Central memory CD8-positive, alpha-beta T cell (primary cell): Measurements from ENCODE around the gene ZSCAN29.
"Not testable (repeated sequence)": the region's sequence is repeated elsewhere in the genome, so short reads cannot be mapped to it uniquely, and the experiment has no call there.

Experiments
- ATAC-seq: fragments of 150-1000 bp; cut with Tn5 transposase; replicated peaks from 2 replicates; pipeline ENCODE4 v1.10.0; 2022; ENCODE audit warnings: mild to moderate bottlenecking, moderate FRiP score, moderate number of reproducible peaks; ENCODE audit not compliant: poor library complexity, severe bottlenecking; ENCODE audit errors: extremely low read depth
- DNase-seq, 2 donors: peaks; one replicate each; pipeline ENCODE4 v3.0.0; 2021; ENCODE audit warnings: low spot score in 2 of 2
- H3K27ac Mint-ChIP-seq: one replicate; pipeline ENCODE4 v1.8.0; 2022; ENCODE audit warnings: low read depth, mild to moderate bottlenecking, moderate library complexity, mixed read lengths
- H3K27me3 Mint-ChIP-seq: one replicate; pipeline ENCODE4 v1.8.0; 2022; ENCODE audit warnings: mixed read lengths
- H3K36me3 Mint-ChIP-seq: one replicate; pipeline ENCODE4 v1.8.0; 2022; ENCODE audit warnings: mild to moderate bottlenecking, moderate library complexity, mixed read lengths; ENCODE audit not compliant: insufficient read depth
- H3K4me1 Mint-ChIP-seq: one replicate; pipeline ENCODE4 v1.8.0; 2022; ENCODE audit warnings: mixed read lengths
- H3K4me3 Mint-ChIP-seq: one replicate; pipeline ENCODE4 v1.8.0; 2022; ENCODE audit warnings: mild to moderate bottlenecking, moderate library complexity, mixed read lengths
- H3K9me3 Mint-ChIP-seq: one replicate; pipeline ENCODE4 v1.8.0; 2022; ENCODE audit warnings: mixed read lengths

ZSCAN29 gene

DNA sequence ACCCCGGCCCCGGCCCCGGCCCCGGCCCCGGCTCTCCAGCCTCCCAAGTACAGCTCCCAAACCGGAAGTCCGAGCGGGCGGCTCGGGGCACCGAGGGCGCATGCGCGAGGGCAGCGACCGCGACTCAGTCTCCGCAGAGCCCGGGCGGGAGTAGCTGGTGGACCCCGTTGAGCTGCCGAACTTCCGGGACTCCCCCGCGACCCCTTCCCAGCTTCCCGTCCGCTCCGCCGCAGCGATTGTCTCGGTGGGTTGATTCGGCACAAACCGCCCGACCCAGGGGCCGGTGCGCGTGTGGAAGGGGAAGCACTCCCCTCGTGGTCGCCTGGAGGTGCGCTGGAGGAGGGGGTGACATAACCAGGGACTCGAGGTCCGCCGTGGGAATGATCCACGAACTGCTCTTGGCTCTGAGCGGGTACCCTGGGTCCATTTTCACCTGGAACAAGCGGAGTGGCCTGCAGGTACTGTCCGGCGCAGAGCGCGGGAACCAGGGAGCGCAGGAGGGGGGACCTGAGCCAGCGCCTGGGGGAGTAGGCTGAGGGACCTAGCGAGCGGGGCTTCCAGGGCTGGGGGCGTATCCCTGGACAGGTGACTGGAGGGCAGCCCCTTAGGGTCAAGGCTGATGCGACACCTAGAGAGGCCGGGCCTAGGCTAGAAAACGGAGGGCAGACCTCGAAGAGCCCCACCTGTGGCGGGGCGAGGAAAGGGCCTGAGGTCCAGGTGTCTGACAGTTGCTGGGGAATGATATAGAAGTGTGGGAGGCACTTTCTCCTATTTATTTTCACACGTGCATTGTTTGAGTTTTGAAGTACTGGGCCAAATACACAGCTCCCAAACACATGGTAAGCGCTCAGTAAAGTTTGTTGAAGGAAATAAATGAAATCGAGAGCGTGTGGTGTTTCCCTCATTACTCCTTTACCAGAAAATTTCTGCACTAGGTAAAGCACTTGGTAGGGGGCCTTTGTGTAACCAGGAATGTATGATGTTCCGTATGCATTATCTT, at the start of gene ZSCAN29, which contains the start of gene TUBGCP4:
Gene ZSCAN29 (minus strand): TSS at position 69 of the 1,000 bp plus-strand sequence. CDS start 1,130 bp downstream, outside the sequence.
Gene TUBGCP4 (plus strand): TSS at position 127 of the 1,000 bp plus-strand sequence. CDS start 254 bp downstream, at position 381.
- Mint-ChIP-seq H3K36me3 (peaks cover 13% of the 10 kb centered on the region), H3K9me3 (peaks cover 3% of the 10 kb centered on the region), H3K27ac (peak within 1 kb of the TSS; percentile 90), H3K27me3 (no peaks in the 10 kb centered on the region), H3K4me1 (peaks cover 53% of the 10 kb centered on the region), H3K4me3 (peak within 1 kb of the TSS; percentile 88)
- ATAC-seq (peak; percentile 74), DNase-seq (peak; percentile 43 to 50)

DNA sequence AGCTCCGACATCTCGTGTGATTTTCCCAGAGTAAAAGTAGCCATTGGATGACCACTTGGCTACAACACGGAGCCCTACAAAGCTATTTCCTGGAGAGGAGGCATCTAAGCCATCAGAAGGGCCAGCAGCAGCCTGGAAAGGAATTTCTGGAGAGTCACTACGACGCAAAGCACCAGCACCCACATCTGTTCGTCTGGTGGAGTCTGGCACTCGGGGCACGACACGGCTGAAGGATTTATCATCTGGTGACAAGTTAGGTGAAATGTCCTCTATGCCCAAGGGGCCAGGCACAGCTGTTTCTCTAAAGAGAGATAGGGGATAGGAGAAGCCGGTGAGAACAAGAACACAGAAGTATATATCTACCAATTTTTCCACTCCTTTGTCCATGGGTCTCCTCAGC, 49.6 kb upstream of the ZSCAN29 start:
- no peak overlapping the region for H3K4me3 Mint-ChIP-seq
- peaks cover 23% of the 10 kb centered on the region for H3K36me3 Mint-ChIP-seq
- no peaks in the 10 kb centered on the region for H3K27me3 Mint-ChIP-seq
- H3K4me1 Mint-ChIP-seq, result no peaks in the 10 kb centered on the region
- no peaks in the 10 kb centered on the region for H3K9me3 Mint-ChIP-seq
- DNase-seq (no peak), ATAC-seq (no peak)
- H3K27ac Mint-ChIP-seq, result no peak overlapping the region

DNA sequence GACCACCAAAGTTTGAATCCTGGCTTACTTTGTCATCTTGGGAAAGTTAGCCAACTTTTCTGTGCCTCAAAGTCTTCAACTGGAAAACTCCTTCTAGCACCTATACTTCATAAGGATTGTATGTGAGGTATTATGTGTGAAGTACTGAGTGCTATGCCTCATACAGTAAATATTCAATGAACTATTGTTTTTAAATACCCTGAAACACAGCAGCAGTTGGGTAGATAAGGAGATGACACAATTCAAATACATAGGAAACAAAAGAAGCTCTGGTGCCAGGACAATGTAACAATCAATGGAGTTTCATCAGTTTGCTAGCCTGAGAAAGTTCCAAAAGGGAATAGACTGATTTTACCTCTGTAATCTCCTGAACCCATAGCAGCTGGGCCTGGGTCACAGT, 43.4 kb upstream of the ZSCAN29 start:
- ATAC-seq (no peak), DNase-seq (no peak)
- H3K9me3 Mint-ChIP-seq, result no peaks in the 10 kb centered on the region
- no peaks in the 10 kb centered on the region for H3K27me3 Mint-ChIP-seq
- no peaks in the 10 kb centered on the region for H3K4me1 Mint-ChIP-seq
- no peak overlapping the region for H3K4me3 Mint-ChIP-seq
- peaks cover 28% of the 10 kb centered on the region for H3K36me3 Mint-ChIP-seq
- no peak overlapping the region for H3K27ac Mint-ChIP-seq

DNA sequence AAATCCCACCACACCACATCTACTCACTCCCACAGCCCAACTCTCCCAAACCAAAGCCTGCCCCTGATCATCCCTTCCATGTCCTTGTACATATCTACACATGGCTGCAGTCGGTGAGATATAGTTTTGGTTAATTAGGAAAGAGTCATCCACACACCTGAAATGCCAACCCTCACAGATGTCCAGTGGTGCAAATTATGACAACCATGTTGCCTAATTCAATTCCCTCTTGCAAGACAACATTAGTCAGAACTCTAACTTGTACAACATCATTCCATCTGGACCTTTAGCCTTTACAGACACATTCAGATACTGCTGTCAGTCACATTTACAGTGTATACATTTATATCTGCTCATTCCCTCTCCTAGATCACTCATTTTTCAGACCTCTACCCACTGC, 41.3 kb upstream of the ZSCAN29 start:
- Mint-ChIP-seq H3K36me3 (peaks cover 33% of the 10 kb centered on the region), H3K9me3 (no peaks in the 10 kb centered on the region), H3K4me1 (no peaks in the 10 kb centered on the region), H3K4me3 (no peak overlapping the region), H3K27ac (no peak overlapping the region), H3K27me3 (no peaks in the 10 kb centered on the region)
- ATAC-seq (no peak), DNase-seq (no peak)

DNA sequence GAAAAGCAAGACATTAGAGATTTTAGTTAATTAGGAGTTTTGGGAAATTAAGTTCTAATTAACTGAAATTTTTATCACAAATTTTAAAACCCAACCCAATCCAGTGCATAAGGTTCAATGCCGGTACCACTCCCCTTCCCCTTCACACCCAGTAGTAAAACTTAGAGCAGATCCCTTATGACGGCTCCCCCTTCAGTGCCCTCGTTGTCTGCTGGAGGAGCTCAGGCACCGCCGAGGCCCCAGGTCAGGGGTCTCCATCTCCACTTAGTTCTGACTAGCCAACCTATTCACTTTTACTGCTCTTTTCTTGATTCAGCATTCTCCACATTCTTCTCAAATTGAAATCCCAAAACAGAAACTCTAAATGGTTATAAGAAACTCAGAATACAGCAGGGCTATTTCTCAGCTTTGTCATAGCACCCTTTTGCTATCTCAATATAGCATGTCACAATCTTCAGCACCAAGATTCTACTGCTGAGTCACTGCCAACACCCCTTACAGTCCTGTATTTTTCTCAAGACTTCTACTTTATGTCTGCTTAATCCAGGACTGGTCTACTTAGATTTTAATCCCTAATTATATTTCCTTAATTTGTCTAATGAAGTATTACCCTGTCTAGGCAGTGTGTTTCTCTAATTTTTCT, 39.9 kb upstream of the ZSCAN29 start:
- no peaks in the 10 kb centered on the region for H3K9me3 Mint-ChIP-seq
- ATAC-seq (no peak), DNase-seq (no peak)
- H3K4me1 Mint-ChIP-seq, result no peaks in the 10 kb centered on the region
- H3K27me3 Mint-ChIP-seq, result no peaks in the 10 kb centered on the region
- H3K4me3 Mint-ChIP-seq, result no peak overlapping the region
- H3K27ac Mint-ChIP-seq, result peak overlapping the region; percentile 41
- H3K36me3 Mint-ChIP-seq, result peaks cover 37% of the 10 kb centered on the region

DNA sequence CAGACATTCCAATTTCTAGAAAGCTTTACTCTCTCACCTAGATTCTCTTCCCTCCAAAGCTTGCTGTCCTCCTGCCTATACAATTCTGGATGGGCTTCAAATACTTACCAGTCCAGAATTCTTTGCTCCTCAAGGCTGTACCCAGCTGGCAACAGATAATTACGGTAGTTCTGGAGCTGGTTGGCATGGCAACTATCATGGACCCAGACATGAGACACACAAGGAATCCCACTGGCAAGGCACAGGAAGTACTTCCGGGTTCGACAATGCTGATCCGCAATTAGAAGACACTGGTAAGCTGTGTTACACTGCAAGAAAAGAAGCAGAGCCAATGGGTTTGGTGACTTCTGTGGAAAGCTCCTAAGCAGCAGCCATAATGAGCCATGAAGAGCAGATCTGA, 37.9 kb upstream of the ZSCAN29 start:
- Mint-ChIP-seq H3K4me3 (no peak overlapping the region), H3K27me3 (no peaks in the 10 kb centered on the region), H3K9me3 (no peaks in the 10 kb centered on the region), H3K27ac (no peak overlapping the region), H3K36me3 (peaks cover 45% of the 10 kb centered on the region), H3K4me1 (peaks cover 4% of the 10 kb centered on the region)
- DNase-seq, result no peak
- no peak for ATAC-seq

DNA sequence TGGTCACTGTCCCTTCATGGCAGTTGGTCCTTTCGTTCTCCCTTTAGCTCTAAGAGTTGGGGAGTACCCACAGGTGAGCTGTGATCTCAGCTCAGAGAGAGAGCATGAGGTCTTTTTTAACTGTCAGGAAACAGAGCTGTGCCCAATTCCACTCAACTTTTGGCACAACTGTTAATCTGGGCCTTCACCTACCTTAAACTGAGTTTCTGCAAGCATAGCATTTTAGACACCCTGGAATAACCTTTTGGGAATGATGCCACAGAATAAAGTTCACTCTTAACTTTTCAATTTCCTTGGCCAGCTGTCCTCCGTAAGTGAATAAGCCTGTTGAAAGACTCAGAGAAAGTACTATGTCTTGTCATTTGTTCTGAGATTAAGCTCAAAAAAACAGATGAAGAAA, 36.0 kb upstream of the ZSCAN29 start:
- ATAC-seq (no peak), DNase-seq (no peak)
- no peaks in the 10 kb centered on the region for H3K27me3 Mint-ChIP-seq
- H3K9me3 Mint-ChIP-seq, result no peaks in the 10 kb centered on the region
- peaks cover 45% of the 10 kb centered on the region for H3K36me3 Mint-ChIP-seq
- peaks cover 5% of the 10 kb centered on the region for H3K4me1 Mint-ChIP-seq
- H3K27ac Mint-ChIP-seq, result no peak overlapping the region
- no peak overlapping the region for H3K4me3 Mint-ChIP-seq

DNA sequence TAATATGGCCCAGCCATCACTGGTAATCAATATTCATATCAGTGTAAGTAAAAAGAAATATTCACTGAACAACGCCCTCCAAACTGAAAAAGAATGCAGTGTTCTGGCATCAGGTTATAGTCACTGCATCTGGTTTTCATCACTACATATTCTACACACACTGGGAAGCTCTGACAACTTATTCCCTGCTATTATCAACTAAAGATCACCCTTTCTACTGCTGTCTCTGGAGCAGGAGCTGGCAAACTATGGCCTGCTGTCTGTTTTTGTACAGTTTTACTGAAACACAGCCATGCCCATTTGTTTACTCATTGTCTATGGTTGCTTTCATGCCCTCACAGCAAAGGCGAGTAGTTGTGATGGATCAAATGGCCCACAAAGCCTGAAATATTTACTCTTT, 35.3 kb upstream of the ZSCAN29 start:
- Mint-ChIP-seq H3K4me3 (no peak overlapping the region), H3K9me3 (no peaks in the 10 kb centered on the region), H3K27me3 (no peaks in the 10 kb centered on the region), H3K27ac (no peak overlapping the region), H3K4me1 (peaks cover 5% of the 10 kb centered on the region), H3K36me3 (peaks cover 51% of the 10 kb centered on the region)
- DNase-seq, result no peak
- no peak for ATAC-seq

DNA sequence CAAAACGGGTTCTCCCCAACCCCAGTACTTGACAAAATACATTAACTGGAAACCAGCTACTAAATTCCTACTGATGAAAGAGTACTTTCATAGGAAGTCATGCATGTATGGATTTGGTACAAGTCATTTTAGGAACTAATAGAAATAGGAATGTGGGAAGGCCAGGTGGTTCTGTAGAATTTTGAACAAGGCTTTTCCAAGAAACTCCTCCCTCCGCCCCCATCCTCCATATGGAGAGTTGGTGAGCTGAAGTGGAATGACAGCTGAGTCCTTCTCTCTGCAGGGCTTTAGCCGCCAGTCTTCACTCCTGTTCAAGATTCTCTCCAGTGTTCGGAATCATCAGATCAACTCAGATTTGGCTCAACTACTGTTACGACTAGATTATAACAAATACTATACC, 33.3 kb upstream of the ZSCAN29 start:
- H3K4me1 Mint-ChIP-seq, result peaks cover 5% of the 10 kb centered on the region
- no peaks in the 10 kb centered on the region for H3K27me3 Mint-ChIP-seq
- ATAC-seq (no peak), DNase-seq (no peak)
- H3K4me3 Mint-ChIP-seq, result no peak overlapping the region
- no peaks in the 10 kb centered on the region for H3K9me3 Mint-ChIP-seq
- peaks cover 47% of the 10 kb centered on the region for H3K36me3 Mint-ChIP-seq
- H3K27ac Mint-ChIP-seq, result no peak overlapping the region

DNA sequence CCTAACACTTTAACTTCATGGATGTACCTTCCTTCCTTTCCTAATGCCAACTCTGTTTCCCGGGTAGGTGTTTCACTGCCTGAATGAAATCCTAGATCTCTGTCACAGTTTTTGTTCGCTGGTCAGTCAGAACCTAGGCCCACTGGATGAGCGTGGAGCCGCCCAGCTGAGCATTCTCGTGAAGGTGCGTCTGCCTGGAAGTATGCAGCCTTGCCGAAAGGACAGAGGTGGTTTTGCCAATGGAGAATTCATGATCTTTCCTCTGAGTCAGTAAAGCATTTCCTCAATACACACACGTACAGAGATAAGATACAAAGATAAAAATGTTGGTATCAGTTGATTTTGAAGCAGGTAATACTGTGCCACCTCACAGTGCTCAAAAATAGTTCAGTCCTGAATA, 32.8 kb upstream of the ZSCAN29 start:
- H3K4me1 Mint-ChIP-seq, result peaks cover 5% of the 10 kb centered on the region
- H3K27me3 Mint-ChIP-seq, result no peaks in the 10 kb centered on the region
- ATAC-seq (no peak), DNase-seq (no peak)
- H3K4me3 Mint-ChIP-seq, result no peak overlapping the region
- H3K36me3 Mint-ChIP-seq, result peaks cover 48% of the 10 kb centered on the region
- no peaks in the 10 kb centered on the region for H3K9me3 Mint-ChIP-seq
- H3K27ac Mint-ChIP-seq, result no peak overlapping the region

DNA sequence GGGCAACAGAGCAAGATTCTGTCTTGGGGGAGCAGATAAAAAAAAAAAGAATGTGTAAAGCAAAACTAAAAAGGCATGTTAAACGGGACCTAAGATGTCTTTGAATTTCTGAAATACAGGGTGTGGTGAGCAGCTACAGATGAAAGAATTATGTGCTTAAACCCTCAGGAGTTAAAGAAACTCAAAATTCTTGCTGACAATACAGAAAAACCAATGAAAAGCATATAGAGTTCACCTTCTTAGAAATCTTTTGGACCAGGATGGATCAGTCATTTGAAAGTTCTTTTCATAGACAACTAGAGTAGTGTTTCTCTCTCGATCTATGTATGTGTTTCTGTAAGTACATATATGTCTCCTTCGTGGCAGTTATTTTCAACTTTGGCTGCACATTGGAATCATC, 31.4 kb upstream of the ZSCAN29 start:
- Mint-ChIP-seq H3K4me3 (no peak overlapping the region), H3K36me3 (peaks cover 56% of the 10 kb centered on the region), H3K27ac (no peak overlapping the region), H3K4me1 (peaks cover 5% of the 10 kb centered on the region), H3K9me3 (no peaks in the 10 kb centered on the region), H3K27me3 (no peaks in the 10 kb centered on the region)
- ATAC-seq (no peak), DNase-seq (no peak)

DNA sequence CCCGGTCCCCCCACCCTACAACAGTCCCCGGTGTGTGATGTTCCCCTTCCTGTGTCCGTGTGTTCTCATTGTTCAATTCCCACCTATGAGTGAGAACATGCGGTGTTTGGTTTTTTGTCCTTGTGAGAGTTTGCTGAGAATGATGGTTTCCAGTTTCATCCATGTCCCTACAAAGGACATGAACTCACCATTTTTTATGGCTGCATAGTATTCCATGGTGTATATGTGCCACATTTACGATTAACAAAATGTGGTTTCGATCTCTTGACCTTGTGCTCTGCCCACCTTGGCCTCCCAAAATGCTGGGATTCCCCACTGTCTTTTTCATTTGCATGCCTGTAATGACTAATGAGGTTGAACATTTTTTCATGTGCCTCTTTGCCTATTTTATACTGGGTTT, 22.7 kb upstream of the ZSCAN29 start:
- H3K36me3 Mint-ChIP-seq, result peaks cover 31% of the 10 kb centered on the region
- DNase-seq, H3K9me3 Mint-ChIP-seq, H3K27ac Mint-ChIP-seq, ATAC-seq, H3K4me1 Mint-ChIP-seq, H3K27me3 Mint-ChIP-seq, H3K4me3 Mint-ChIP-seq: not testable (repeated sequence)

DNA sequence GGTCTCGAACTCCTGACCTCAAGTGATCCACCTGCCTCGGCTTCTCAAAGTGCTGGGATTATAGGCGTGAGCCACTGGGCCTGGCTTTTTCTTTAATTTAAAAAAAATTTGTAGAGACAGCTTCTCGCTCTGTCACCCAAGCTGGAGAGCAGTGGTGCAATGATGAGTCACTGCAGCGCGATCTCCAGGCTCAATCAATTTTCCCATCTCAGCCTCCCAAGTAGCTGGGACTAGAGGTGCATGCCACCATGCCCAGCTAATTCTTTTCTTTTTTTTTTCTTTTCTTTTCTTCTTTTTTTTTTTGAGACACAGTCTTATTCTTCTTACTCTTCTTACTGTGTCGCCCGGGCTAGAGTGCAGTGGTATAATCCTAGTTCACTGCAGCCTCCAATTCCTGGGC, 19.9 kb upstream of the ZSCAN29 start:
- ATAC-seq, result no peak
- no peak overlapping the region for H3K27ac Mint-ChIP-seq
- no peaks in the 10 kb centered on the region for H3K4me1 Mint-ChIP-seq
- no peaks in the 10 kb centered on the region for H3K27me3 Mint-ChIP-seq
- H3K36me3 Mint-ChIP-seq, result peaks cover 33% of the 10 kb centered on the region
- DNase-seq, result no peak
- no peaks in the 10 kb centered on the region for H3K9me3 Mint-ChIP-seq
- no peak overlapping the region for H3K4me3 Mint-ChIP-seq
